ENCODE results near the gene S100A4. TPM values are rescaled to one million over a fixed set of nuclear protein-coding genes. Genes with fewer than 3 reads are reported as not detected.

The S100A4 gene
- total RNA-seq, 1 donor from 2014 or later = 690 TPM

DNA sequence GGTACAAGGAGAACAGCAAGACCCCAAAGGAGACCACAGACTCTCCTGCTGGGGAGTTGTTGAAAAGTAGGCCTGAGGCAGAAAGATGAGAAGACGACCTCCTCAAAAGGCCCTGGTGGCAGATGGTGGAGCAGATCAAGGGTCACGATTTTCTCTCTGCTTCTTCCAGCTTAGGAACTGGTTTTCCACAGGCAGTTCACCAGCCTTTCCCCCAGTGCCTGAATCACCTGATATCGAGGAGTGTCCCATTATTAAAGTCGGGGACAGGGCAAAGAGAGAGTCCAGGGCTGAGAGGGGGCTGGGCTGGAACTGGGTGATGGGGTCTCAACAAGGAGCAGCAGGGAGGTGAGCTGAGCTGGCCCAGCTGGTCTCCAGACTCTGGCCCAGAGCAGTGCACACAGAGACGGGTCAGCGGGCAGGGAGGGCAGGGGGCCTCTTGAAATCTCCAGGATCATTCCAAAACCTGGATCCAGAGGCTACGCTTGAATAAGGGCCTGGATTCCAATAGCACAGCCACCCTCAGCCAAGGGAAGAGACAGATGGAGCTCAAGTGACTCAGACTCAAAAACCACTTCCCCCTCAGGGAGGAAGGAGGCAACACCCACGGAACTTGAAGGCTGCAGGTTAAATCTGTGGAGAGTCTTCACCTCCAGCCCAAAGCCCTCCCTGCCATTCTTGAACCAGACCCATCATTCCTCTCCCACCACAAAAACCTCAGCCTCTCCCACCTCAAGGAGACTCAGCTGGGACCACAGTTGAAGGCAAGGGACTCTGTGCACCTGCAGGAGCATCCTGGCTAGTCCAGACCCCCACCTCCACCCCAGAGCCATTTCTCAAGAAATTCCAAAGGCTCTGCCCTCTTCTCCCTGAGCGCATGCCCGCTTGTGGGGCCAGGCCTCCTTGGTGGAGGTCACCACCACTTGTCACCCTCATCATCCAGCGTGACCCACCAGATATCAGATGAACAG lies 4.9 kb downstream of the S100A4 start, which contains the start of gene S100A5:
TSS of gene S100A5 (minus strand) at position 541 of the 968 bp plus-strand sequence. CDS start 743 bp downstream, outside the sequence.
- no peaks in the 10 kb centered on the region for H3K27me3 ChIP-seq
- peaks cover 0 to 3% of the 10 kb centered on the region in 2 donors for H3K36me3 ChIP-seq
- TF ChIP-seq, protein P1, sequence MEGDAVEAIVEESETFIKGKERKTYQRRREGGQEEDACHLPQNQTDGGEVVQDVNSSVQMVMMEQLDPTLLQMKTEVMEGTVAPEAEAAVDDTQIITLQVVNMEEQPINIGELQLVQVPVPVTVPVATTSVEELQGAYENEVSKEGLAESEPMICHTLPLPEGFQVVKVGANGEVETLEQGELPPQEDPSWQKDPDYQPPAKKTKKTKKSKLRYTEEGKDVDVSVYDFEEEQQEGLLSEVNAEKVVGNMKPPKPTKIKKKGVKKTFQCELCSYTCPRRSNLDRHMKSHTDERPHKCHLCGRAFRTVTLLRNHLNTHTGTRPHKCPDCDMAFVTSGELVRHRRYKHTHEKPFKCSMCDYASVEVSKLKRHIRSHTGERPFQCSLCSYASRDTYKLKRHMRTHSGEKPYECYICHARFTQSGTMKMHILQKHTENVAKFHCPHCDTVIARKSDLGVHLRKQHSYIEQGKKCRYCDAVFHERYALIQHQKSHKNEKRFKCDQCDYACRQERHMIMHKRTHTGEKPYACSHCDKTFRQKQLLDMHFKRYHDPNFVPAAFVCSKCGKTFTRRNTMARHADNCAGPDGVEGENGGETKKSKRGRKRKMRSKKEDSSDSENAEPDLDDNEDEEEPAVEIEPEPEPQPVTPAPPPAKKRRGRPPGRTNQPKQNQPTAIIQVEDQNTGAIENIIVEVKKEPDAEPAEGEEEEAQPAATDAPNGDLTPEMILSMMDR (IDR thresholded peaks at IDR 0.05) = no peak
- no peak for DNase-seq (ENCODE audit: low spot score in 2 of 2)
- H3K4me1 ChIP-seq = peaks cover 11 to 39% of the 10 kb centered on the region in 2 donors
- peak within 1 kb of the TSS; percentile 90 to 92 for H3K27ac ChIP-seq
- H3K9me3 ChIP-seq = no peaks in the 10 kb centered on the region
- intact Hi-C loops (cut with DNase I) = no loop called here
- no peak within 1 kb of the TSS for H3K4me3 ChIP-seq

DNA sequence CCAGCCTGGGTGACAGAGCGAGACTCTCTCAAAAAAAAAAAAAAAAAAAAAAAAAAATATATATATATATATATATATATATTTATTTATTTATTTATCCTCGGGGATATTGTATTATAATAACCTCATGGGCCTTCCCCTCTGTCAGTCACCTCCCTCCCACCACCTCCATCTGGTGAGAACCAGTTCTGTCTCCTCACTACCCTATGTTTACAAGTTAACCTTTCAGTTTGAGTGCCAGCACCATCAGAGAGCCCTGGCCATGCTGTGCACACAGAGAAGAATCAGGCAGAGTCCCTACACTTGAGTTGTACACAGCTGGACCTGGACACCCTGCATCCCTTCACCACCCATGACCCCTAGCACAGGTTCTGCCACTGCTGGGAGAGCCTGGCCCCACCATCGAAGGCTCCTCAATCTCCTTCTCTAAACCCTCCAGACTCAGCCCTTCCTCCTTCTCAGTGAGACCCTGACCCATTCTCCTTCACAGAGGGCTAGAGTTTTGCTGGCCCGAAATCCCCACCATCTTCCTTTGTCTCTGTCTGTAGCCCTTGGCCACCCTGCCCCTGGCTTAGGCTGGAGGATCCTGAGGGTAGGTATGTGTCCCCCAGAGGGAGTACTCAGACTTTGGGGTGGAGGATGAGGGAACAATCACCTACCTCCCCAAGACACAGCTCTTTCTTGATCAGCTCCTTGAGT lies 6.1 kb downstream of the S100A4 start:
- H3K27me3 ChIP-seq = no peaks in the 10 kb centered on the region
- H3K27ac ChIP-seq = peak overlapping the region; percentile 12 to 90
- DNase-seq (ENCODE audit: low spot score in 2 of 2) = no peak
- TF ChIP-seq, protein P1 (IDR thresholded peaks at IDR 0.05) = no peak
- H3K4me3 ChIP-seq = no peak overlapping the region
- peaks cover 0 to 3% of the 10 kb centered on the region in 2 donors for H3K36me3 ChIP-seq
- intact Hi-C loops (cut with DNase I) = loop anchor here (10.0 kb wide), 1 partner anchor 235 kb away; the partner anchor contains the start of gene SLC27A3
- no peaks in the 10 kb centered on the region for H3K9me3 ChIP-seq
- H3K4me1 ChIP-seq = peaks cover 11 to 30% of the 10 kb centered on the region in 2 donors

DNA sequence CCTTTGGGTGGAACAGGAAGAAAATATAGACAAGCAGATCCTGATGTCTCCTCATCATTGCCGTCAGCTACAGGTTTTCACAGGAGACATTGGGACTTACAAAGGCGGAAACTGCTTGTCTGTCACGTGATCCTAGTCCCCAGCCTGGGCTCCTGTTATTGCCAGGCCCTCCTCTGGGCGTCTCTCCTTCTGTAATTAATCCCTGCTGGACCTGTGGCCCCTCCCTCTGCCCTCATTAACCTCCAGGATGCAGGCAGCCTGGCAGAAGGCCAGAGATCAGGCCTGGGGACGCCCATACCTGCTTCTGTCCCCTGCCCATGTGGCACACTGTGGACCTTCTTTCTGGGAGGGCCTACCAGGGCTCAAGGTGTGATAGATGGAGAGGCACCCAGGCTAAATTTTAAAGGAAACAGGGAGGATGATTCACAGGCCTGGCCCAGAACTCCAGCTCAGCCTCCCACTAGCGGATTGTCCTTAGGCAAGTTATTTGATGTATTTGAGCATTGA lies 7.2 kb downstream of the S100A4 start:
- H3K36me3 ChIP-seq = no peaks in the 10 kb centered on the region
- intact Hi-C loops (cut with DNase I) = loop anchor here (10.0 kb wide), 1 partner anchor 236 kb away; the partner anchor contains the start of gene SLC27A3
- H3K27me3 ChIP-seq = no peaks in the 10 kb centered on the region
- H3K27ac ChIP-seq = no peak overlapping the region
- no peaks in the 10 kb centered on the region for H3K9me3 ChIP-seq
- DNase-seq (ENCODE audit: low spot score in 2 of 2) = no peak
- TF ChIP-seq, protein P1 (IDR thresholded peaks at IDR 0.05) = no peak
- H3K4me3 ChIP-seq = no peak overlapping the region
- peaks cover 5 to 28% of the 10 kb centered on the region in 2 donors for H3K4me1 ChIP-seq

DNA sequence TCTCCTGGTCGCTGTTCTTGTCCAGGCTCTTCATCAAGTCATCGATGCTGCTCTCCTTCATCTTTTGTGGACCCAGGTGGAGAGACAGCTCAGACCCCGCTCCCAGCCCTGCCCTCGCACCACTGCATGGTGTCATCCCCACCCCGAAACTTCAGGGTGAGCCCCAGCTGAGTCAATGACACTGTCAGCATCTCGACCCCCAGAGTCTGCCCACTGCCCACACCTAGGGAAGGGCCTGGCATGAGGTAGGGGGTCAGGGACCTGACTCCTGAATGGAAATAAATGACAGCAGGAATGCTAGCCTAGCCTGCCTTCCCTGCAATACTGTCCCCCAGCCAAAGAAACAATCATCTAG lies 8.3 kb downstream of the S100A4 start:
- Histone ChIP-seq H3K9me3 (no peaks in the 10 kb centered on the region), H3K27ac (peak overlapping the region; percentile 98 to 100), H3K36me3 (no peaks in the 10 kb centered on the region), H3K4me3 (no peak overlapping the region), H3K27me3 (no peaks in the 10 kb centered on the region), H3K4me1 (peaks cover 5 to 30% of the 10 kb centered on the region in 2 donors)
- no peak for DNase-seq (ENCODE audit: low spot score in 2 of 2)
- intact Hi-C loops (cut with DNase I) = loop anchor here (10.0 kb wide), 1 partner anchor 237 kb away; the partner anchor contains the start of gene SLC27A3
- TF ChIP-seq, protein P1 (IDR thresholded peaks at IDR 0.05) = no peak

DNA sequence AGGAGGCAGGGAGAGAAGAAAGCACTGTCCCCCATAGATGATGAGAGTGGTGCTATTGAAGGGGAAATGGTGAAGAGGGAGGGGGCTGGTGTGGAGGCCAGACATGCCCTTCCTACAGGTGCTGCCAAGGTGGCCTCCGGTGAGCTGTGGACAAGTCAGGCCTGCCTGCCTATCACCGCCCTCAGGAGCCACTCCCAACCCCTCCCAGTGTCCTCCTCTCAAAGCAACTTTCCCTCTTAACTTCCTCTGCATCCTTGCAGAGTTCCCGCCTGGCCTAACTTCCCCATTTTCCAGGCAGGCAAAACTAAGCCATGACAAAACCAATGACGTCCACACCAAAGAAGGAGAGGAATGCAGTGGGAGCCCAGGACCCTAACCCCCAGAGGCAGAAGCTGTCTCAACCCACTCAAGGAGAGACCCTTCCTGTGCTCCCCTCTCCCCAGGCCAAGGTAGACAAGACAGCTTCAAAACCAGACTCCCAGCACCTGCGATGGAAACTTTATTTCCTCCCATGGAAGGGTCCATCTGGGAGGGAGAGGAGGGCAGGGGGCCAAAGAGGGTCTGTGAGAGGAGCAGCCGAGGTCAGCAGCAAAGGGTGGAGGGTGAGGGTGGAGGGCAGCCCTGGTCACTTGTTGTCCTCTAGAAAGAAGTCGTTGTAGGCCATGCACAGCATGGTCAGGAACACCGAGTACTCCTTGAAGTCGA lies 8.8 kb downstream of the S100A4 start:
- Histone ChIP-seq H3K27me3 (no peaks in the 10 kb centered on the region), H3K4me1 (peaks cover 5 to 27% of the 10 kb centered on the region in 2 donors), H3K9me3 (no peaks in the 10 kb centered on the region), H3K36me3 (no peaks in the 10 kb centered on the region), H3K4me3 (peak overlapping the region; percentile 70 to 95), H3K27ac (peak overlapping the region; percentile 98 to 100)
- TF ChIP-seq, protein P1 (IDR thresholded peaks at IDR 0.05) = no peak
- DNase-seq (ENCODE audit: low spot score in 2 of 2) = no peak
- intact Hi-C loops (cut with DNase I) = loop anchor here (1.0 to 10.0 kb wide), 2 partner anchors 8 to 238 kb away; partner anchors contain the start of genes S100A4 and SLC27A3

Measured in ascending aorta (tissue), 2 donors.